ENCODE results near the gene POU3F3. TPM values are rescaled to one million over a fixed set of nuclear protein-coding genes. Genes with fewer than 3 reads are reported as not detected.

The POU3F3 gene
- total and polyA plus RNA-seq, 4 donors: 0.23 TPM; not detected in 3

GRCh38 chr2:104880076-104880475 lies 26.2 kb downstream of the POU3F3 start:
- Histone ChIP-seq H3K36me3 (ENCODE audit: control insufficient read depth in 4 of 4, insufficient read depth in 4 of 4, low read length in 4 of 4) (no peaks in the 10 kb centered on the region), H3K9me3 (ENCODE audit: control insufficient read depth in 4 of 4, insufficient read depth in 3 of 4, low read length in 3 of 4) (peaks cover 0 to 5% (median 0%) of the 10 kb centered on the region in 4 donors), H3K4me1 (ENCODE audit: control insufficient read depth in 5 of 5, insufficient read depth in 5 of 5, low read length in 5 of 5) (peaks cover 0 to 2% (median 0%) of the 10 kb centered on the region in 5 donors), H3K27ac (ENCODE audit: low read depth in 1 of 2, low read length in 1 of 2) (no peak overlapping the region), H3K4me3 (no peak overlapping the region), H3K9ac (ENCODE audit: insufficient read depth in 1 of 2, low read length in 2 of 2) (no peak overlapping the region), H3K27me3 (ENCODE audit: control insufficient read depth in 3 of 3, insufficient read depth in 3 of 3, low read length in 2 of 3) (peaks cover 3 to 23% (median 4%) of the 10 kb centered on the region in 3 donors)
- no peak for ATAC-seq (ENCODE audit: insufficient read depth, low FRiP score)
- WGBS, 2 donors: 72 to 79% methylated on average over 6 of the region's 6 CpGs
- TF ChIP-seq, protein P1, sequence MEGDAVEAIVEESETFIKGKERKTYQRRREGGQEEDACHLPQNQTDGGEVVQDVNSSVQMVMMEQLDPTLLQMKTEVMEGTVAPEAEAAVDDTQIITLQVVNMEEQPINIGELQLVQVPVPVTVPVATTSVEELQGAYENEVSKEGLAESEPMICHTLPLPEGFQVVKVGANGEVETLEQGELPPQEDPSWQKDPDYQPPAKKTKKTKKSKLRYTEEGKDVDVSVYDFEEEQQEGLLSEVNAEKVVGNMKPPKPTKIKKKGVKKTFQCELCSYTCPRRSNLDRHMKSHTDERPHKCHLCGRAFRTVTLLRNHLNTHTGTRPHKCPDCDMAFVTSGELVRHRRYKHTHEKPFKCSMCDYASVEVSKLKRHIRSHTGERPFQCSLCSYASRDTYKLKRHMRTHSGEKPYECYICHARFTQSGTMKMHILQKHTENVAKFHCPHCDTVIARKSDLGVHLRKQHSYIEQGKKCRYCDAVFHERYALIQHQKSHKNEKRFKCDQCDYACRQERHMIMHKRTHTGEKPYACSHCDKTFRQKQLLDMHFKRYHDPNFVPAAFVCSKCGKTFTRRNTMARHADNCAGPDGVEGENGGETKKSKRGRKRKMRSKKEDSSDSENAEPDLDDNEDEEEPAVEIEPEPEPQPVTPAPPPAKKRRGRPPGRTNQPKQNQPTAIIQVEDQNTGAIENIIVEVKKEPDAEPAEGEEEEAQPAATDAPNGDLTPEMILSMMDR (IDR thresholded peaks at IDR 0.05; ENCODE audit: control extremely low read depth, extremely low read depth): no peak
- no peak for DNase-seq

DNA sequence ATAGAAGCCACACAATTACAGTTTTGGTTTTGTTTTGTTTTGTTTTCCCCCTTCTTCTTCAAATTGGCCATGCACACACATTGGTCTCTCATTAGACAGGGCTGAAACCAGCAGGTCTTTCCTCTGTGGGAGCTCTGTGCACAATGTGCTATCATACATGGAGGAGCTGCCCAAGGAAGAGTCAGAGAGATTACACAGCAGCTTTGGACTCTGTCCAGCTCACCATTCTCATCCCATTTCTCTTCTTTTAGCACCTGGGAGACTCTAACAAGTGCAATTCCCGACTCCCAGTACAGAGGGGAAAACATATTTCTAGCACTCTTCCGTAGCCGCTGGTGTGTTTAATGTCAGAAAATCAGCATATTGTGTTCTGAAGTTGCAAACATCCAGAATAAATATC lies 29.4 kb downstream of the POU3F3 start:
- ATAC-seq (ENCODE audit: insufficient read depth, low FRiP score): no peak
- no peak overlapping the region for H3K9ac ChIP-seq (ENCODE audit: insufficient read depth in 1 of 2, low read length in 2 of 2)
- no peak overlapping the region for H3K27ac ChIP-seq (ENCODE audit: low read depth in 1 of 2, low read length in 1 of 2)
- H3K27me3 ChIP-seq (ENCODE audit: control insufficient read depth in 3 of 3, insufficient read depth in 3 of 3, low read length in 2 of 3): peaks cover 3 to 9% (median 4%) of the 10 kb centered on the region in 3 donors
- 87 to 93% methylated on average over 3 of the region's 3 CpGs for WGBS, 2 donors
- H3K9me3 ChIP-seq (ENCODE audit: control insufficient read depth in 4 of 4, insufficient read depth in 3 of 4, low read length in 3 of 4): no peaks in the 10 kb centered on the region
- H3K36me3 ChIP-seq (ENCODE audit: control insufficient read depth in 4 of 4, insufficient read depth in 4 of 4, low read length in 4 of 4): no peaks in the 10 kb centered on the region
- no peak overlapping the region for H3K4me3 ChIP-seq
- DNase-seq: no peak
- H3K4me1 ChIP-seq (ENCODE audit: control insufficient read depth in 5 of 5, insufficient read depth in 5 of 5, low read length in 5 of 5): peaks cover 0 to 2% (median 0%) of the 10 kb centered on the region in 5 donors
- TF ChIP-seq, protein P1 (IDR thresholded peaks at IDR 0.05; ENCODE audit: control extremely low read depth, extremely low read depth): no peak

- Histone ChIP-seq H3K9ac (ENCODE audit: insufficient read depth in 1 of 2, low read length in 2 of 2) (no peak overlapping the region), H3K9me3 (ENCODE audit: control insufficient read depth in 4 of 4, insufficient read depth in 3 of 4, low read length in 3 of 4) (peaks cover 0 to 2% (median 0%) of the 10 kb centered on the region in 4 donors), H3K36me3 (ENCODE audit: control insufficient read depth in 4 of 4, insufficient read depth in 4 of 4, low read length in 4 of 4) (no peaks in the 10 kb centered on the region), H3K4me3 (no peak overlapping the region), H3K4me1 (ENCODE audit: control insufficient read depth in 5 of 5, insufficient read depth in 5 of 5, low read length in 5 of 5) (peaks cover 0 to under 1% (median 0%) of the 10 kb centered on the region in 5 donors), H3K27me3 (ENCODE audit: control insufficient read depth in 3 of 3, insufficient read depth in 3 of 3, low read length in 2 of 3) (peaks cover 0 to 3% (median 0%) of the 10 kb centered on the region in 3 donors), H3K27ac (ENCODE audit: low read depth in 1 of 2, low read length in 1 of 2) (no peak overlapping the region)
- no peak for ATAC-seq (ENCODE audit: insufficient read depth, low FRiP score)
- TF ChIP-seq, protein P1 (IDR thresholded peaks at IDR 0.05; ENCODE audit: control extremely low read depth, extremely low read depth): no peak
- no peak for DNase-seq
- WGBS, 2 donors: 78 to 82% methylated on average over 5 of the region's 5 CpGs
Measured at GRCh38 chr2:104885119-104885782, 31.3 kb downstream of the POU3F3 start.
